Endothelial cell of umbilical vein (primary cell): ENCODE measurements around the gene TNPO3. TPM values are rescaled to one million over a fixed set of nuclear protein-coding genes. Genes with fewer than 3 reads are reported as not detected.

Experiments
- BruUV-seq: library from RNA; stranded (reverse); fragments of 400-500 nt; replicated peaks from 2 replicates; lab custom pipeline; 2021; lab: Mats Ljungman, UMichigan
- CTCF ChIA-PET: fragments of 300-600, 350-600 bp; sonication (Branson Sonifier 250); formaldehyde crosslinking; loops from one replicate; lab custom pipeline; 2021; ENCODE audit warnings: antibody characterized with exemption, inconsistent platforms; lab: Charles Lee
- POLR2A ChIA-PET: fragments of 300-600, 350-600 bp; sonication (Branson Sonifier 250); formaldehyde crosslinking; loops from one replicate; lab custom pipeline; 2021; ENCODE audit warnings: antibody characterized with exemption, inconsistent platforms; lab: Charles Lee
- DNase-seq: peaks from one replicate; pipeline ENCODE4 v3.0.0-alpha.2; 2011; ENCODE audit warnings: low read depth, low spot score
- FAIRE-seq: peaks from 2 replicates; lab custom pipeline; 2011; peaks lifted over from hg19 to GRCh38; lab: Jason Lieb, UNC
- H2AFZ ChIP-seq: 2 replicates; pipeline ENCODE4 v1.6.0; 2012; ENCODE audit warnings: low read depth, low read length, control low read depth, inconsistent platforms
- H3K27ac ChIP-seq: 2 replicates; pipeline ENCODE4 v1.5.1; 2011; ENCODE audit warnings: low read depth, mild to moderate bottlenecking, control low read depth, low read length, moderate library complexity; ENCODE audit not compliant: insufficient read depth
- H3K27me3 ChIP-seq, 2 experiments: 2 replicates each; pipeline versions ENCODE4 v1.6.0 to v1.6.1; 2011; ENCODE audit warnings: low read length in 2 of 2, mixed read lengths in 1 of 2; ENCODE audit not compliant: control insufficient read depth in 2 of 2, insufficient read depth in 2 of 2
- H3K36me3 ChIP-seq, 2 experiments: 2 replicates in 1 of 2; 3 replicates in 1 of 2; pipeline ENCODE4 v1.5.1; 2011; ENCODE audit warnings: low read length in 2 of 2, mild to moderate bottlenecking in 1 of 2, moderate library complexity in 1 of 2; ENCODE audit not compliant: control insufficient read depth in 2 of 2, insufficient read depth in 2 of 2; ENCODE audit errors: extremely low read depth in 1 of 2
- H3K4me1 ChIP-seq: 3 replicates; pipeline ENCODE4 v1.5.1; 2011; ENCODE audit warnings: mild to moderate bottlenecking, low read length; ENCODE audit not compliant: control insufficient read depth, insufficient read depth; ENCODE audit errors: extremely low read depth
- H3K4me2 ChIP-seq: 2 replicates; pipeline ENCODE4 v1.6.1; 2011; ENCODE audit warnings: low read length, control low read depth, mixed read lengths; ENCODE audit not compliant: insufficient read depth
- H3K4me3 ChIP-seq, 3 experiments: fragments of 200-600 bp in 1 of 3; sonication (generic), shearing (Covaris generic) in 1 of 3; replicated peaks in 1 of 3; 2 replicates each; pipeline ENCODE4 v1.5.1; 2011 to 2016; ENCODE audit warnings: control low read depth in 3 of 3, low read length in 3 of 3, mild to moderate bottlenecking in 2 of 3, inconsistent platforms in 1 of 3, low read depth in 1 of 3, moderate library complexity in 1 of 3; ENCODE audit not compliant: insufficient read depth in 1 of 3
- H3K79me2 ChIP-seq: 2 replicates; pipeline ENCODE4 v1.6.0; 2012; ENCODE audit warnings: low read length, inconsistent platforms; ENCODE audit not compliant: control insufficient read depth, insufficient read depth
- H3K9ac ChIP-seq: replicated peaks from 2 replicates; pipeline ENCODE3; 2011; ENCODE audit warnings: low read length, control low read depth; ENCODE audit not compliant: insufficient read depth; ENCODE audit errors: extremely low read depth
- H3K9me1 ChIP-seq: replicated peaks from 3 replicates; pipeline ENCODE4 v1.6.0; 2011; ENCODE audit warnings: mild to moderate bottlenecking, low read length; ENCODE audit not compliant: control insufficient read depth, insufficient read depth; ENCODE audit errors: extremely low read depth
- H3K9me3 ChIP-seq: replicated peaks from 2 replicates; pipeline ENCODE4 v1.5.1; 2012; ENCODE audit warnings: low read length, inconsistent platforms; ENCODE audit not compliant: control insufficient read depth, insufficient read depth
- H4K20me1 ChIP-seq: replicated peaks from 2 replicates; pipeline ENCODE3; 2011; ENCODE audit warnings: mild to moderate bottlenecking, low read length; ENCODE audit not compliant: control insufficient read depth, insufficient read depth; ENCODE audit errors: extremely low read depth
- EZH2 ChIP-seq: IDR thresholded peaks from 2 replicates; pipeline ENCODE4 v1.6.1; 2012; ENCODE audit warnings: borderline replicate concordance, low read depth, mild to moderate bottlenecking, moderate library complexity, low read length, inconsistent platforms; ENCODE audit not compliant: severe bottlenecking
- FOS ChIP-seq: IDR thresholded peaks from 2 replicates; pipeline ENCODE4 v1.6.1; 2011; ENCODE audit warnings: mild to moderate bottlenecking, low read length, moderate library complexity, borderline replicate concordance; ENCODE audit not compliant: insufficient read depth
- GATA2 ChIP-seq: IDR thresholded peaks from 2 replicates; pipeline ENCODE4 v1.7.0; 2011; ENCODE audit warnings: low read depth, mild to moderate bottlenecking, moderate library complexity, mixed read lengths, low read length; ENCODE audit not compliant: insufficient read length, insufficient read depth
- JUN ChIP-seq: IDR thresholded peaks from 2 replicates; pipeline ENCODE4 v1.6.1; 2011; ENCODE audit warnings: borderline replicate concordance, low read depth; ENCODE audit not compliant: insufficient read length, insufficient read depth
- MYC ChIP-seq: IDR thresholded peaks from one replicate; pipeline ENCODE4 v1.6.1; 2011; ENCODE audit warnings: mild to moderate bottlenecking, low read depth, low read length
- POLR2A ChIP-seq: IDR thresholded peaks from 2 replicates; pipeline ENCODE4 v1.6.1; 2012; ENCODE audit warnings: low read depth, mild to moderate bottlenecking, control low read depth, low read length
- POLR2AphosphoS5 ChIP-seq: IDR thresholded peaks from 2 replicates; pipeline ENCODE4 v1.6.1; 2012; ENCODE audit warnings: low read depth, mild to moderate bottlenecking, control low read depth, low read length, moderate library complexity; ENCODE audit not compliant: insufficient read depth
- dilution Hi-C: fragments of 300-500 bp; cut with MboI; formaldehyde crosslinking; loops from one replicate; pipeline ENCODE4 v1.15.0; 2019; ENCODE audit warnings: low sequenced_read_pairs; ENCODE audit not compliant: extremely low pct_ligation_motif_present
- intact Hi-C: fragments of 100-400 bp; cut with micrococcal nuclease; formaldehyde crosslinking; loops from one replicate; pipeline ENCODE4 v1.10.0; 2022
- polyA plus RNA-seq, 4 experiments: library from polyadenylated mRNA; depleted of rRNA in 3 of 4; stranded (reverse) in 3 of 4; unstranded in 1 of 4; fragments of >200 nt; gene quantifications; 2 replicates each; pipeline versions ENCODE4 v1.2.1 to v1.2.3, GENCODE V29; 2011 to 2012; ENCODE audit warnings: missing spikeins in 1 of 4
- total RNA-seq: library from RNA; stranded (reverse); gene quantifications from 2 replicates; pipeline ENCODE4 v1.2.3, GENCODE V29; 2021
- TF ChIP-seq, protein P1 (sequence below), 2 donors: IDR thresholded peaks; 1 replicate in 1 of 2; 2 replicates in 1 of 2; pipeline ENCODE4 v1.5.1; 2011; ENCODE audit warnings: low read length in 2 of 2, mild to moderate bottlenecking in 2 of 2, moderate library complexity in 2 of 2, control low read depth in 1 of 2, inconsistent platforms in 1 of 2, low read depth in 1 of 2; ENCODE audit not compliant: insufficient read depth in 1 of 2; ENCODE audit errors: extremely low read depth in 1 of 2
- TF ChIP-seq, protein P2 (sequence below): IDR thresholded peaks from 2 replicates; pipeline ENCODE4 v1.6.1; 2011; ENCODE audit not compliant: insufficient read depth, insufficient read length

TNPO3 gene
- total and polyA plus RNA-seq, 2 donors (not counting 3 experiments of a cell fraction or from before 2014, with no cell fraction given), result 29.0 to 46.9 TPM

DNA sequence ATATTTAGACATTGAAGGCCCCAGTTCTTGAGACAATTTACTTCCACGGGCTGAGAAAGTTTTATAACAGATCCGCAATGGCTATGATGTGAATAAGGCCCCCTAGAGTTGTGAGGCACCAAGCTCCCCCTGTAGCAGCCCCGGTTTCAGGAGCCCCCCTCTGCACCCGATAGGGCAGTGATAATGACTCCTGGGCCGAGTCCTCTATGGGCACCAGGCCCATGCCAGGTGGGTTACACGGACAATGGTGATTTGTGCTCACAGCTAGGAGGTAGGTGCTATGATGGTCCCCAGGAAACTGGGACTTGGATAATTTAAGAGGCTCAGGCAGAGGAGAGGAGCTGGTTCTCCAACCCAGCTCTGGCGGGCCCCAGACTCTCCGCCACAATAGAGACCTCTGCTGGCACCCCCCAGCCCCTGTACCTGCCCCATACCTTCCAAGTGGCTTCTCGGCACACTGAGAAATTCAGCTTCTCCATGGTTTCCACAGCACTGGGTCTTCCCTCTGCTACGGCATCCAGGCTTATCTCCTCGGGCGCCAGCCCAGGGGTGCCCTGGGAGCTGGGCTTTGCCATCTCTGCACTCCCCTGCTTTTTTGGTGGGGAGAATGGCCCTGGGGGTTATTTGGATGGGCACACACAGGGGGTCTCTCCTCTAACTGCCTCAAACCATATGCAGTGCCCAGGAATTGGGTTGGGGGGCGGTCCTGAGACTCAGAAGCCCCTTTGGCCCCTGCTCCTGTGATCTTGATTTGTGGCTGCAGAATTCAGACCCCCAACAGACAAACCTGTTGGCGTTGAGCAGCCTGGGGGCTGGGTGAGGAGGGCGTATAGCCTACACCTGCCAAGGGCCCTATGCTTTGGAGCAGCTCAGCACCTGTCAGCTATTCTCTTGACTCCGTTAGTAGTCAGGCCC is 132.2 kb downstream of the TNPO3 start:
- H3K9ac ChIP-seq, result no peak overlapping the region
- H3K27ac ChIP-seq, result no peak overlapping the region
- peaks cover 22 to 24% of the 10 kb centered on the region in 2 experiments for H3K27me3 ChIP-seq
- no TSS peak for BruUV-seq
- H3K4me1 ChIP-seq, result no peaks in the 10 kb centered on the region
- no peak overlapping the region for H3K4me3 ChIP-seq
- no peaks in the 10 kb centered on the region for H4K20me1 ChIP-seq
- TF ChIP-seq FOS, result no peak
- TF ChIP-seq, protein P1, sequence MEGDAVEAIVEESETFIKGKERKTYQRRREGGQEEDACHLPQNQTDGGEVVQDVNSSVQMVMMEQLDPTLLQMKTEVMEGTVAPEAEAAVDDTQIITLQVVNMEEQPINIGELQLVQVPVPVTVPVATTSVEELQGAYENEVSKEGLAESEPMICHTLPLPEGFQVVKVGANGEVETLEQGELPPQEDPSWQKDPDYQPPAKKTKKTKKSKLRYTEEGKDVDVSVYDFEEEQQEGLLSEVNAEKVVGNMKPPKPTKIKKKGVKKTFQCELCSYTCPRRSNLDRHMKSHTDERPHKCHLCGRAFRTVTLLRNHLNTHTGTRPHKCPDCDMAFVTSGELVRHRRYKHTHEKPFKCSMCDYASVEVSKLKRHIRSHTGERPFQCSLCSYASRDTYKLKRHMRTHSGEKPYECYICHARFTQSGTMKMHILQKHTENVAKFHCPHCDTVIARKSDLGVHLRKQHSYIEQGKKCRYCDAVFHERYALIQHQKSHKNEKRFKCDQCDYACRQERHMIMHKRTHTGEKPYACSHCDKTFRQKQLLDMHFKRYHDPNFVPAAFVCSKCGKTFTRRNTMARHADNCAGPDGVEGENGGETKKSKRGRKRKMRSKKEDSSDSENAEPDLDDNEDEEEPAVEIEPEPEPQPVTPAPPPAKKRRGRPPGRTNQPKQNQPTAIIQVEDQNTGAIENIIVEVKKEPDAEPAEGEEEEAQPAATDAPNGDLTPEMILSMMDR (IDR thresholded peaks at IDR 0.05; ENCODE audit: extremely low read depth in 1 of 2, insufficient read depth in 1 of 2, low read depth in 1 of 2, low read length in 2 of 2), result no peak
- no peak for TF ChIP-seq MYC
- TF ChIP-seq POLR2A, result no peak
- TF ChIP-seq JUN, result no peak
- no peak for TF ChIP-seq GATA2
- TF ChIP-seq, protein P2, sequence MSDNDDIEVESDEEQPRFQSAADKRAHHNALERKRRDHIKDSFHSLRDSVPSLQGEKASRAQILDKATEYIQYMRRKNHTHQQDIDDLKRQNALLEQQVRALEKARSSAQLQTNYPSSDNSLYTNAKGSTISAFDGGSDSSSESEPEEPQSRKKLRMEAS, result no peak
- no peak for TF ChIP-seq EZH2
- TF ChIP-seq POLR2AphosphoS5, result no peak
- no peak for FAIRE-seq
- no peaks in the 10 kb centered on the region for H3K9me3 ChIP-seq
- dilution Hi-C loops, result no loop called here
- intact Hi-C loops, result no loop called here
- no peaks in the 10 kb centered on the region for H3K9me1 ChIP-seq
- POLR2A ChIA-PET, result interaction anchor here (0.5 kb wide), 2 partner anchors 118 to 624 kb away, joined by 3 read pairs; no protein-coding TSS in a partner anchor
- CTCF ChIA-PET, result interaction anchor here (0.6 to 2.3 kb wide), 5 partner anchors 26 to 314 kb away, joined by 3 to 7 read pairs (median 5); no protein-coding TSS in a partner anchor
- H3K36me3 ChIP-seq, result no peaks in the 10 kb centered on the region
- H2AFZ ChIP-seq, result no peak overlapping the region
- no peaks in the 10 kb centered on the region for H3K79me2 ChIP-seq
- no peak for DNase-seq
- H3K4me2 ChIP-seq, result no peak overlapping the region
